Epithelial cell of esophagus (primary cell): ENCODE measurements around the gene SCUBE1.

Source experiments
- DNase-seq: peaks from one replicate; pipeline ENCODE4 v3.0.0; 2010; ENCODE audit warnings: low read depth
- H3K4me3 ChIP-seq: 2 replicates; pipeline ENCODE4 v1.5.1; 2011; ENCODE audit warnings: mild to moderate bottlenecking, low read length, control low read depth
- CTCF ChIP-seq: IDR thresholded peaks from 2 replicates; pipeline ENCODE4 v1.5.1; 2011; ENCODE audit warnings: low read depth, mild to moderate bottlenecking, low read length, control low read depth, inconsistent platforms; ENCODE audit not compliant: insufficient read depth; ENCODE audit errors: missing control alignments

The SCUBE1 gene

GRCh38 chr22:43174941-43175531 lies 168.1 kb downstream of the SCUBE1 start:
- peak; percentile 44 for TF ChIP-seq CTCF
- peak; percentile 67 for DNase-seq
- H3K4me3 ChIP-seq, result no peak overlapping the region

GRCh38 chr22:43173976-43174720 lies 169.0 kb downstream of the SCUBE1 start:
- TF ChIP-seq CTCF, result no peak
- DNase-seq, result no peak
- H3K4me3 ChIP-seq, result no peak overlapping the region

- TF ChIP-seq CTCF, result no peak
- no peak overlapping the region for H3K4me3 ChIP-seq
- DNase-seq, result no peak
These were observed 169.6 kb downstream of the SCUBE1 start for GRCh38 chr22:43173566-43173965.

- TF ChIP-seq CTCF, result no peak
- DNase-seq, result no peak
- H3K4me3 ChIP-seq, result no peak overlapping the region
These were observed 171.0 kb downstream of the SCUBE1 start for GRCh38 chr22:43172191-43172590.

- no peak overlapping the region for H3K4me3 ChIP-seq
- no peak for TF ChIP-seq CTCF
These were observed 171.6 kb downstream of the SCUBE1 start for GRCh38 chr22:43171607-43172006.

GRCh38 chr22:43171019-43171491 lies 172.1 kb downstream of the SCUBE1 start:
- DNase-seq, result no peak
- TF ChIP-seq CTCF, result no peak
- no peak overlapping the region for H3K4me3 ChIP-seq

More at GRCh38 chr22:43171607-43172006, 171.6 kb downstream of the SCUBE1 start:
- DNase-seq, result no peak
